PFSK-1 (cell line): ENCODE measurements around the gene IRF6.

Source experiments
- FOXP2 ChIP-seq: optimal IDR thresholded peaks from 2 replicates; pipeline ENCODE3; 2011; ENCODE audit warnings: borderline replicate concordance, control low read depth, inconsistent platforms; ENCODE audit not compliant: insufficient read depth; ENCODE audit errors: extremely low read length, extremely low read depth
- POLR2AphosphoS5 ChIP-seq: IDR thresholded peaks from 2 replicates; pipeline ENCODE4 v1.6.1; 2012; ENCODE audit warnings: low read depth, mild to moderate bottlenecking, control low read depth, low read length, moderate library complexity
- REST ChIP-seq, 2 experiments: IDR thresholded peaks; 2 replicates each; pipeline versions ENCODE4 v1.6.1 to v1.8.0; 2011 to 2012; ENCODE audit warnings: low read depth in 2 of 2, low read length in 2 of 2, control low read depth in 1 of 2, inconsistent platforms in 1 of 2, mild to moderate bottlenecking in 1 of 2, moderate library complexity in 1 of 2; ENCODE audit not compliant: insufficient read depth in 1 of 2
- SIN3A ChIP-seq: IDR thresholded peaks from 2 replicates; pipeline ENCODE4 v1.6.1; 2012; ENCODE audit warnings: mild to moderate bottlenecking, low read length, moderate library complexity, borderline replicate concordance; ENCODE audit not compliant: insufficient read depth
- TAF1 ChIP-seq: IDR thresholded peaks from 2 replicates; pipeline ENCODE4 v1.6.1; 2012; ENCODE audit warnings: low read length, control low read depth, borderline replicate concordance; ENCODE audit not compliant: insufficient read depth

IRF6 gene

GRCh38 chr1:209825591-209826434 is 19.9 kb upstream of the IRF6 start:
- TF ChIP-seq FOXP2: no peak
- TF ChIP-seq REST (IDR thresholded peaks at IDR 0.05; ENCODE audit: insufficient read depth in 1 of 2, low read depth in 2 of 2, low read length in 2 of 2): no peak
- TF ChIP-seq TAF1: no peak
- TF ChIP-seq POLR2AphosphoS5: no peak
- TF ChIP-seq SIN3A: no peak

GRCh38 chr1:209823143-209824041 is 17.4 kb upstream of the IRF6 start:
- TF ChIP-seq POLR2AphosphoS5 (no peak), TAF1 (no peak; the same call in 1 of the 2 replicates), REST (IDR thresholded peaks at IDR 0.05; ENCODE audit: insufficient read depth in 1 of 2, low read depth in 2 of 2, low read length in 2 of 2) (no peak), FOXP2 (no peak), SIN3A (no peak)

GRCh38 chr1:209822706-209823105 is 16.8 kb upstream of the IRF6 start:
- TF ChIP-seq SIN3A (no peak), FOXP2 (no peak), TAF1 (no peak), POLR2AphosphoS5 (no peak), REST (IDR thresholded peaks at IDR 0.05; ENCODE audit: insufficient read depth in 1 of 2, low read depth in 2 of 2, low read length in 2 of 2) (no peak)

GRCh38 chr1:209820986-209821385 is 15.0 kb upstream of the IRF6 start:
- TF ChIP-seq SIN3A: no peak
- TF ChIP-seq POLR2AphosphoS5: no peak

GRCh38 chr1:209819058-209819457 is 13.1 kb upstream of the IRF6 start:
- TF ChIP-seq REST (IDR thresholded peaks at IDR 0.05; ENCODE audit: insufficient read depth in 1 of 2, low read depth in 2 of 2, low read length in 2 of 2) (no peak), TAF1 (no peak), POLR2AphosphoS5 (no peak), SIN3A (no peak), FOXP2 (no peak)
